Neuronal stem cell (in vitro differentiated cells): Measurements from ENCODE around the gene PEX13.
"Not testable (repeated sequence)": the region's sequence is repeated elsewhere in the genome, so short reads cannot be mapped to it uniquely, and the experiment has no call there.

ENCODE experiments used
- DNase-seq: peaks from one replicate; pipeline ENCODE4 v3.0.0-alpha.2; 2013; ENCODE audit warnings: low spot score
- H2AFZ ChIP-seq: one replicate; pipeline ENCODE4 v1.6.1; 2013; ENCODE audit warnings: mild to moderate bottlenecking, low read length, inconsistent platforms
- H2AK5ac ChIP-seq: 2 replicates; pipeline ENCODE4 v1.6.1; 2013; ENCODE audit warnings: low read depth, mild to moderate bottlenecking, inconsistent platforms, low read length, moderate library complexity, mixed read lengths
- H2BK120ac ChIP-seq: 2 replicates; pipeline ENCODE4 v1.6.1; 2013; ENCODE audit warnings: low read depth, mild to moderate bottlenecking, inconsistent platforms, low read length, moderate library complexity, mixed read lengths
- H2BK12ac ChIP-seq: one replicate; pipeline ENCODE4 v1.6.1; 2013; ENCODE audit warnings: low read length, inconsistent platforms
- H2BK15ac ChIP-seq: 2 replicates; pipeline ENCODE4 v1.6.1; 2013; ENCODE audit warnings: mild to moderate bottlenecking, low read length, inconsistent platforms, mixed read lengths
- H2BK5ac ChIP-seq: one replicate; pipeline ENCODE4 v1.6.1; 2013; ENCODE audit warnings: inconsistent platforms, mild to moderate bottlenecking, low read length, moderate library complexity
- H3K14ac ChIP-seq: one replicate; pipeline ENCODE4 v1.6.1; 2013; ENCODE audit warnings: low read length, inconsistent platforms
- H3K18ac ChIP-seq: 2 replicates; pipeline ENCODE4 v1.6.1; 2013; ENCODE audit warnings: low read length, inconsistent platforms
- H3K23ac ChIP-seq: 2 replicates; pipeline ENCODE4 v1.6.1; 2013; ENCODE audit warnings: low read depth, mild to moderate bottlenecking, mixed read lengths, low read length, inconsistent platforms; ENCODE audit not compliant: poor library complexity
- H3K27ac ChIP-seq: replicated peaks from 3 replicates; pipeline ENCODE4 v1.5.1; 2013; ENCODE audit warnings: low read length, inconsistent platforms
- H3K27me3 ChIP-seq, 3 experiments: 2 replicates each; pipeline ENCODE4 v1.6.1; 2013; ENCODE audit warnings: low read length in 3 of 3, mild to moderate bottlenecking in 2 of 3, inconsistent platforms in 1 of 3, low read depth in 1 of 3, mixed read lengths in 1 of 3, moderate library complexity in 1 of 3; ENCODE audit not compliant: control insufficient read depth in 3 of 3, insufficient read depth in 3 of 3
- H3K36me3 ChIP-seq, 2 donors: replicated peaks in 1 of 2; 2 replicates each; pipeline ENCODE4 v1.6.1; 2013; ENCODE audit warnings: low read length in 2 of 2; ENCODE audit not compliant: control insufficient read depth in 2 of 2, insufficient read depth in 2 of 2
- H3K4ac ChIP-seq: 2 replicates; pipeline ENCODE4 v1.6.1; 2013; ENCODE audit warnings: inconsistent platforms, mild to moderate bottlenecking, low read length, moderate library complexity
- H3K4me1 ChIP-seq, 2 donors: 1 replicate in 1 of 2; 2 replicates in 1 of 2; pipeline ENCODE4 v1.6.1; 2013; ENCODE audit warnings: low read length in 2 of 2, low read depth in 1 of 2; ENCODE audit not compliant: control insufficient read depth in 2 of 2, insufficient read depth in 1 of 2
- H3K4me2 ChIP-seq: one replicate; pipeline ENCODE4 v1.6.1; 2013; ENCODE audit warnings: mild to moderate bottlenecking, low read length, inconsistent platforms; ENCODE audit not compliant: insufficient read depth, poor library complexity, severe bottlenecking
- H3K4me3 ChIP-seq, 2 donors: 2 replicates each; pipeline ENCODE4 v1.5.1; 2013; ENCODE audit warnings: low read length in 2 of 2, mild to moderate bottlenecking in 2 of 2, inconsistent platforms in 1 of 2, moderate library complexity in 1 of 2
- H3K79me1 ChIP-seq: one replicate; pipeline ENCODE4 v1.6.1; 2013; ENCODE audit warnings: low read depth, mild to moderate bottlenecking, inconsistent platforms, low read length, moderate library complexity
- H3K9ac ChIP-seq: one replicate; pipeline ENCODE4 v1.6.1; 2013; ENCODE audit warnings: mild to moderate bottlenecking, low read depth, low read length, inconsistent platforms; ENCODE audit not compliant: poor library complexity
- H3K9me3 ChIP-seq, 2 donors: replicated peaks in 1 of 2; 2 replicates each; pipeline versions ENCODE3 to v1.6.1; 2013; ENCODE audit warnings: low read length in 2 of 2, mild to moderate bottlenecking in 2 of 2, inconsistent platforms in 1 of 2, low read depth in 1 of 2, mixed read lengths in 1 of 2, moderate library complexity in 1 of 2; ENCODE audit not compliant: control insufficient read depth in 2 of 2, insufficient read depth in 1 of 2
- H4K8ac ChIP-seq: one replicate; pipeline ENCODE4 v1.6.1; 2013; ENCODE audit warnings: low read depth, mild to moderate bottlenecking, inconsistent platforms, low read length, moderate library complexity
- H4K91ac ChIP-seq: one replicate; pipeline ENCODE4 v1.6.1; 2013; ENCODE audit warnings: low read length, low read depth, mild to moderate bottlenecking, inconsistent platforms; ENCODE audit not compliant: poor library complexity
- WGBS, 2 donors: extraction: QIAGEN DNeasy Blood & Tissue Kit; methylation state at CpG; one replicate each; pipeline ENCODE4 v1.1.7; 2013; ENCODE audit warnings: missing lambda C conversion rate in 2 of 2, mixed read lengths in 1 of 2; ENCODE audit not compliant: insufficient read length in 2 of 2, insufficient replicate concordance in 1 of 2; ENCODE audit errors: extremely low coverage in 2 of 2; 5-methylcytosine and 5-hydroxymethylcytosine counted together

PEX13 gene

DNA sequence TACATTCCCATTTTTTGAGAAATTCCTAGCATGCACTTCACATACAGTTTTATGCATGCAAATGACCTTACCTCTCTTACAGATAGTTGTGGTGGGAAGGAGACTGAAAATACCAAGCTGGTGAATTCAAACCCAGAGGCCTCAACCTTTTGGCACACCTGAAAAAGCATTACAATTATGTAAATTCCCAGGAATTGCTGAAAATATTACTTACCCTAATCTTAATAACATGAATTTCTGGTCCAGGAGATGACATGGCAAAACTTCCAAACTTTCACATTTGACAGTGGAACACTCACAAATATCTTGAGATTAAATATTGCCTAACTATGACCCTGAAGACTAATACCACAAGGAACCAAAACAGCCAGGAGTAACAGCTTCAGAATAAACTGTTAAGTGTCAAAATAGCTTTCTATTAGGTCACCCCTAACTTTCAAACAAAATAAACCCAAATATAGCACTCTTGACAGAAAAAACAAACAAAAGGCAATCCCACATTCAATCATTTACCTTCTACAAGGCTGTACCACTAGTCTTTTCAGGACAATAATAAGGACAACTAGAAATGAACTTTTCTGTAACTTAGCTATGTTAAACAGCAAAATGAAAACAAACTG is 10.9 kb upstream of the PEX13 start:
- H3K4me2 ChIP-seq, result no peak overlapping the region
- no peak overlapping the region for H3K9ac ChIP-seq
- H2AK5ac ChIP-seq, result no peak overlapping the region
- no peak overlapping the region for H2AFZ ChIP-seq
- H3K27me3 ChIP-seq, result no peaks in the 10 kb centered on the region
- no peak overlapping the region for H3K14ac ChIP-seq
- H3K4me1 ChIP-seq, result no peaks in the 10 kb centered on the region
- H3K23ac ChIP-seq, result no peak overlapping the region
- no peak overlapping the region for H3K27ac ChIP-seq
- H3K79me1 ChIP-seq, result no peaks in the 10 kb centered on the region
- H3K9me3 ChIP-seq, result no peaks in the 10 kb centered on the region
- no peak overlapping the region for H2BK5ac ChIP-seq
- no peak for DNase-seq
- no peak overlapping the region for H4K91ac ChIP-seq
- H3K4ac ChIP-seq, result no peak overlapping the region
- no peak overlapping the region for H3K18ac ChIP-seq
- H4K8ac ChIP-seq, result no peak overlapping the region
- H2BK120ac ChIP-seq, result no peak overlapping the region
- H3K4me3 ChIP-seq, result no peak overlapping the region
- no peak overlapping the region for H2BK15ac ChIP-seq
- H2BK12ac ChIP-seq, result no peak overlapping the region
- no peaks in the 10 kb centered on the region for H3K36me3 ChIP-seq

DNA sequence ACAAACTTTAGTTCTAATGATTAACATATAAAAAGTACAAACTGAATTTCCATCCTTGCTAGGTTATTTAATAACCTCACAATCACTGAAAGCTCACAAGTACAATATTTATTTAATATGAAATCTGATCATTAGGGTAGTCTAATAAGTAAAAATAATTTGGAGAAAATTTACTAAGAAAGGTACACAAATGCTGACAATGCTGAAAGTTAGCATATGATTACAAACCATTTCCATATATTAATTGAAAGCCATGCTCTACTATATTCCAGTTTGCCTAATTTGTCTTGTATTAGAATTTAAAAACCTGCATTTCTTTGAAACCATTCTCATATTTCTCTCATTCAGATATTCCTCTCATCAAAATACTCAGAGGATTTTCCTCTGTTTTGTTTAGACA is 8.2 kb upstream of the PEX13 start:
- Histone ChIP-seq H3K79me1 (no peaks in the 10 kb centered on the region), H3K9ac (no peak overlapping the region), H2AK5ac (no peak overlapping the region)

DNA sequence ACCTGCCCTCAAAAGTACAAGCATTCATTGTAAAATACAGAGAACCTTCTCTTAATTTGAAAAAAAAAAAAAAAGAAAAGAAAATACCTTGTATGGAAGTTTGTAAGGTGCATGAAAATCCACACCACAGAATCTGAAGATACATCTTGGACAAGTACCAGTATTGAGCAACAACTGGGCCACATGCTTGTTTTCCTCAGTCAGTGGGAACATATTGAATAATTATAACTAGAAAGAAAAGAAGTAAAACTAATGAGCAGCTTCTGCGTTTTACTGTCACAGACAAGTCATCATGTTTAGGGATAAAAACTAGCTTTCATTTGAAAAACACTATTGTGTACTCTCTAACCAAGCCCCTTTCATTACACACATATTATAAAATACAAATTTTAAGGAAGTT is 5.8 kb upstream of the PEX13 start:
- no peak overlapping the region for H3K14ac ChIP-seq
- H3K23ac ChIP-seq, result no peak overlapping the region
- H2BK120ac ChIP-seq, result no peak overlapping the region
- no peak overlapping the region for H3K4ac ChIP-seq
- WGBS, 2 donors, result no CpG with 5 or more reads among the region's 1 CpG
- H3K27ac ChIP-seq, result no peak overlapping the region
- H4K91ac ChIP-seq, result no peak overlapping the region
- H3K4me2 ChIP-seq, result no peak overlapping the region
- H2AK5ac ChIP-seq, result no peak overlapping the region
- no peaks in the 10 kb centered on the region for H3K79me1 ChIP-seq
- DNase-seq, result no peak
- no peak overlapping the region for H3K18ac ChIP-seq
- H3K36me3 ChIP-seq, result no peaks in the 10 kb centered on the region
- no peak overlapping the region for H2AFZ ChIP-seq
- no peak overlapping the region for H4K8ac ChIP-seq
- H3K4me3 ChIP-seq, result no peak overlapping the region
- H2BK15ac ChIP-seq, result no peak overlapping the region
- H3K27me3 ChIP-seq, result no peaks in the 10 kb centered on the region
- H2BK5ac ChIP-seq, result no peak overlapping the region
- no peak overlapping the region for H3K9ac ChIP-seq
- H3K9me3 ChIP-seq, result no peaks in the 10 kb centered on the region
- H2BK12ac ChIP-seq, result no peak overlapping the region
- peaks cover 0 to 2% of the 10 kb centered on the region in 2 donors for H3K4me1 ChIP-seq

More for the DNA sequence above, 8.2 kb upstream of the PEX13 start:
- H3K27me3 ChIP-seq, result no peaks in the 10 kb centered on the region
- no peak overlapping the region for H4K91ac ChIP-seq
- H4K8ac ChIP-seq, result no peak overlapping the region
- H3K14ac ChIP-seq, result no peak overlapping the region
- H3K36me3 ChIP-seq, result no peaks in the 10 kb centered on the region
- DNase-seq, result no peak
- H3K23ac ChIP-seq, result no peak overlapping the region
- no peaks in the 10 kb centered on the region for H3K9me3 ChIP-seq
- H2BK5ac ChIP-seq, result no peak overlapping the region
- no peak overlapping the region for H3K27ac ChIP-seq
- no peak overlapping the region for H3K4ac ChIP-seq
- no peaks in the 10 kb centered on the region for H3K4me1 ChIP-seq
- no peak overlapping the region for H2AFZ ChIP-seq
- H3K4me3 ChIP-seq, result no peak overlapping the region
- H2BK120ac ChIP-seq, result no peak overlapping the region
- no peak overlapping the region for H3K18ac ChIP-seq
- H2BK12ac ChIP-seq, result no peak overlapping the region
- H2BK15ac ChIP-seq, result no peak overlapping the region
- no peak overlapping the region for H3K4me2 ChIP-seq

DNA sequence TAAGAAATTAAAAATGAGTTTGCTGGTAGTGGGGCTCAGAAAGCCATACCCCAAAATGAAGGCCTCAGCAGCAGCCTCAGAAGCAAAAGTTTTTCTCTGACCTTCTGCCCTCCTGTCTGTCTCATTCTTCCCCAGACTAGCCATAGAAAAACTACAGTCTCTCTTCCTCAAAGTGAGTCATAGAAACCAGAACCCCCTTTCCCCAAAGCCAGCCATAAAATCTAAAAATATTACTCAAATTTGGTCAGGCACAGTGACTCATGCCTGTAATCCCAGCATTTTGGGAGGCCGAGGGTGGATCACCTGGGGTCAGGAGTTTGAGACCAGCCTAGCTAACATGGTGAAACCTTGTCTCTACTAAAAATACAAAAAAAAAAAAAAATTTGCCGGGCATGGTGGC is 5.2 kb upstream of the PEX13 start:
- not testable (repeated sequence) for H2BK12ac ChIP-seq, H3K4me2 ChIP-seq, H3K27ac ChIP-seq, H3K9ac ChIP-seq, H2AFZ ChIP-seq, H2BK15ac ChIP-seq, H4K91ac ChIP-seq, H3K4me1 ChIP-seq, H3K79me1 ChIP-seq, H2BK120ac ChIP-seq, H3K4ac ChIP-seq, H3K9me3 ChIP-seq, H3K23ac ChIP-seq, H4K8ac ChIP-seq, H3K27me3 ChIP-seq, H2AK5ac ChIP-seq, H3K18ac ChIP-seq, H3K14ac ChIP-seq, H2BK5ac ChIP-seq, H3K4me3 ChIP-seq, H3K36me3 ChIP-seq, DNase-seq
- no CpG with 5 or more reads among the region's 2 CpGs for WGBS, 2 donors
